ENCODE measurements around the gene DNLZ. TPM values are rescaled to one million over a fixed set of nuclear protein-coding genes. Genes with fewer than 3 reads are reported as not detected.

The DNLZ gene
- total and polyA plus RNA-seq, 2 donors (not counting 1 experiment from before 2014, with no cell fraction given), result 7.4 to 14.2 TPM

- no peaks in the 10 kb centered on the region for H3K27me3 ChIP-seq (ENCODE audit: control insufficient read depth, insufficient read depth, low read length)
- H3K9me3 ChIP-seq (ENCODE audit: control insufficient read depth, insufficient read depth, low read depth, low read length), result no peaks in the 10 kb centered on the region
- H2AFZ ChIP-seq (ENCODE audit: low read length), result no peak overlapping the region
- TF ChIP-seq EZH2 (IDR thresholded peaks at IDR 0.05; ENCODE audit: low read length, missing control alignments) (no peak), CTCF (conservative IDR thresholded peaks at IDR 0.05 in 1 of 2, IDR thresholded peaks at IDR 0.05 in 1 of 2; ENCODE audit: low read depth in 1 of 2, low read length in 2 of 2) (no peak)
- H3K4me1 ChIP-seq (ENCODE audit: control insufficient read depth, extremely low read depth, insufficient read depth, low read length), result peaks cover 10% of the 10 kb centered on the region
- H3K27ac ChIP-seq (ENCODE audit: insufficient read depth, low read length), result no peak overlapping the region
- H3K79me2 ChIP-seq (ENCODE audit: control insufficient read depth, insufficient read depth, low read length), result peaks cover 20% of the 10 kb centered on the region
- H3K9ac ChIP-seq (ENCODE audit: insufficient read depth, low read length), result no peak overlapping the region
- H3K4me2 ChIP-seq (ENCODE audit: extremely low read depth, insufficient read depth, low read length), result no peak overlapping the region
- no peaks in the 10 kb centered on the region for H4K20me1 ChIP-seq (ENCODE audit: control insufficient read depth, extremely low read depth, insufficient read depth, low read length)
- H3K4me3 ChIP-seq (replicated peaks in 1 of 4; ENCODE audit: control extremely low read depth in 1 of 4, insufficient read depth in 1 of 4, low read depth in 3 of 4, low read length in 4 of 4), result no peak overlapping the region
- no peak for DNase-seq (ENCODE audit: low read depth in 2 of 2)
- H3K36me3 ChIP-seq (ENCODE audit: control insufficient read depth, insufficient read depth, low read length), result peaks cover 27% of the 10 kb centered on the region
Measured at GRCh38 chr9:136396219-136396515, 32.6 kb upstream of the DNLZ start.

GRCh38 chr9:136395345-136396218 lies 32.0 kb upstream of the DNLZ start:
- H3K9me3 ChIP-seq (ENCODE audit: control insufficient read depth, insufficient read depth, low read depth, low read length), result no peaks in the 10 kb centered on the region
- peaks cover 27% of the 10 kb centered on the region for H3K36me3 ChIP-seq (ENCODE audit: control insufficient read depth, insufficient read depth, low read length)
- no peaks in the 10 kb centered on the region for H3K27me3 ChIP-seq (ENCODE audit: control insufficient read depth, insufficient read depth, low read length)
- peaks cover 20% of the 10 kb centered on the region for H3K79me2 ChIP-seq (ENCODE audit: control insufficient read depth, insufficient read depth, low read length)
- H3K4me1 ChIP-seq (ENCODE audit: control insufficient read depth, extremely low read depth, insufficient read depth, low read length), result peaks cover 10% of the 10 kb centered on the region
- H4K20me1 ChIP-seq (ENCODE audit: control insufficient read depth, extremely low read depth, insufficient read depth, low read length), result no peaks in the 10 kb centered on the region
- no peak overlapping the region for H3K4me2 ChIP-seq (ENCODE audit: extremely low read depth, insufficient read depth, low read length)
- no peak for TF ChIP-seq EZH2 (IDR thresholded peaks at IDR 0.05; ENCODE audit: low read length, missing control alignments)
- no peak for TF ChIP-seq CTCF (conservative IDR thresholded peaks at IDR 0.05 in 1 of 2, IDR thresholded peaks at IDR 0.05 in 1 of 2; ENCODE audit: low read depth in 1 of 2, low read length in 2 of 2)
- H3K9ac ChIP-seq (ENCODE audit: insufficient read depth, low read length), result no peak overlapping the region
- no peak overlapping the region for H3K4me3 ChIP-seq (replicated peaks in 1 of 4; ENCODE audit: control extremely low read depth in 1 of 4, insufficient read depth in 1 of 4, low read depth in 3 of 4, low read length in 4 of 4)
- no peak overlapping the region for H3K27ac ChIP-seq (ENCODE audit: insufficient read depth, low read length)
- no peak for DNase-seq (ENCODE audit: low read depth in 2 of 2)
- no peak overlapping the region for H2AFZ ChIP-seq (ENCODE audit: low read length)

GRCh38 chr9:136395020-136395340 lies 31.4 kb upstream of the DNLZ start:
- no peak overlapping the region for H2AFZ ChIP-seq (ENCODE audit: low read length)
- peaks cover 20% of the 10 kb centered on the region for H3K79me2 ChIP-seq (ENCODE audit: control insufficient read depth, insufficient read depth, low read length)
- no peaks in the 10 kb centered on the region for H3K9me3 ChIP-seq (ENCODE audit: control insufficient read depth, insufficient read depth, low read depth, low read length)
- DNase-seq (ENCODE audit: low read depth in 2 of 2), result no peak
- no peak overlapping the region for H3K27ac ChIP-seq (ENCODE audit: insufficient read depth, low read length)
- H3K4me3 ChIP-seq (replicated peaks in 1 of 4; ENCODE audit: control extremely low read depth in 1 of 4, insufficient read depth in 1 of 4, low read depth in 3 of 4, low read length in 4 of 4), result no peak overlapping the region
- no peaks in the 10 kb centered on the region for H4K20me1 ChIP-seq (ENCODE audit: control insufficient read depth, extremely low read depth, insufficient read depth, low read length)
- H3K4me1 ChIP-seq (ENCODE audit: control insufficient read depth, extremely low read depth, insufficient read depth, low read length), result peaks cover 6% of the 10 kb centered on the region
- no peak for TF ChIP-seq CTCF (conservative IDR thresholded peaks at IDR 0.05 in 1 of 2, IDR thresholded peaks at IDR 0.05 in 1 of 2; ENCODE audit: low read depth in 1 of 2, low read length in 2 of 2)
- no peak for TF ChIP-seq EZH2 (IDR thresholded peaks at IDR 0.05; ENCODE audit: low read length, missing control alignments)
- H3K9ac ChIP-seq (ENCODE audit: insufficient read depth, low read length), result no peak overlapping the region
- peaks cover 27% of the 10 kb centered on the region for H3K36me3 ChIP-seq (ENCODE audit: control insufficient read depth, insufficient read depth, low read length)
- H3K4me2 ChIP-seq (ENCODE audit: extremely low read depth, insufficient read depth, low read length), result no peak overlapping the region
- H3K27me3 ChIP-seq (ENCODE audit: control insufficient read depth, insufficient read depth, low read length), result no peaks in the 10 kb centered on the region

All from fibroblast of lung (primary cell).